H9 (cell line): Measurements from ENCODE around the gene PTGFRN. TPM values are rescaled to one million over a fixed set of nuclear protein-coding genes. Genes with fewer than 3 reads are reported as not detected.

Source experiments
- DNase-seq: peaks from one replicate; pipeline ENCODE4 v3.0.0-alpha.2; 2017
- H2AFZ ChIP-seq: one replicate; pipeline ENCODE4 v1.6.1; 2013; ENCODE audit warnings: mild to moderate bottlenecking, low read length, control low read depth, moderate library complexity
- H2AK5ac ChIP-seq: 2 replicates; pipeline ENCODE4 v1.6.1; 2013; ENCODE audit warnings: low read length, control low read depth, mixed read lengths; ENCODE audit not compliant: insufficient read length
- H2BK120ac ChIP-seq: one replicate; pipeline ENCODE4 v1.6.1; 2013; ENCODE audit warnings: low read depth, mild to moderate bottlenecking, low read length, control low read depth, inconsistent platforms; ENCODE audit not compliant: poor library complexity, severe bottlenecking
- H2BK12ac ChIP-seq: 2 replicates; pipeline ENCODE4 v1.6.1; 2013; ENCODE audit warnings: low read length, control low read depth, mixed read lengths, low read depth; ENCODE audit not compliant: insufficient read length
- H2BK15ac ChIP-seq: 2 replicates; pipeline ENCODE4 v1.6.1; 2013; ENCODE audit warnings: low read depth, low read length, control low read depth
- H2BK20ac ChIP-seq: one replicate; pipeline ENCODE4 v1.6.1; 2013; ENCODE audit warnings: low read depth, mild to moderate bottlenecking, low read length, control low read depth, inconsistent platforms; ENCODE audit not compliant: poor library complexity, severe bottlenecking
- H2BK5ac ChIP-seq: 2 replicates; pipeline ENCODE4 v1.6.1; 2013; ENCODE audit warnings: low read length, control low read depth, mixed read lengths; ENCODE audit not compliant: insufficient read length
- H3K14ac ChIP-seq: 2 replicates; pipeline ENCODE4 v1.6.1; 2013; ENCODE audit warnings: low read length, control low read depth; ENCODE audit not compliant: insufficient read depth
- H3K18ac ChIP-seq: 2 replicates; pipeline ENCODE4 v1.6.1; 2013; ENCODE audit warnings: low read depth, mild to moderate bottlenecking, mixed read lengths, low read length, control low read depth; ENCODE audit not compliant: insufficient read length
- H3K23ac ChIP-seq: 2 replicates; pipeline ENCODE4 v1.6.1; 2013; ENCODE audit warnings: low read length, control low read depth, mixed read lengths, low read depth; ENCODE audit not compliant: insufficient read length
- H3K23me2 ChIP-seq: 2 replicates; pipeline ENCODE4 v1.6.1; 2013; ENCODE audit warnings: low read depth, mild to moderate bottlenecking, mixed read lengths, low read length, control low read depth; ENCODE audit not compliant: insufficient read length, poor library complexity, severe bottlenecking
- H3K27ac ChIP-seq: 2 replicates; pipeline ENCODE4 v1.5.1; 2013; ENCODE audit warnings: low read length, control low read depth, mixed read lengths, low read depth; ENCODE audit not compliant: insufficient read length
- H3K27me3 ChIP-seq: 2 replicates; pipeline ENCODE4 v1.6.1; 2013; ENCODE audit warnings: low read length, control low read depth, inconsistent platforms; ENCODE audit not compliant: insufficient read depth
- H3K4ac ChIP-seq: 2 replicates; pipeline ENCODE4 v1.6.1; 2013; ENCODE audit warnings: low read depth, mild to moderate bottlenecking, control low read depth, inconsistent platforms, low read length, moderate library complexity
- H3K4me1 ChIP-seq: 2 replicates; pipeline ENCODE4 v1.6.1; 2013; ENCODE audit warnings: low read length, control low read depth, inconsistent platforms; ENCODE audit not compliant: insufficient read depth
- H3K4me2 ChIP-seq: 2 replicates; pipeline ENCODE4 v1.6.1; 2013; ENCODE audit warnings: low read length, control low read depth, mixed read lengths; ENCODE audit not compliant: insufficient read length, insufficient read depth
- H3K56ac ChIP-seq: 2 replicates; pipeline ENCODE4 v1.6.1; 2013; ENCODE audit warnings: low read depth, mild to moderate bottlenecking, mixed read lengths, low read length, control low read depth; ENCODE audit not compliant: insufficient read length
- H3K79me1 ChIP-seq: 2 replicates; pipeline ENCODE4 v1.6.1; 2013; ENCODE audit warnings: low read depth, mild to moderate bottlenecking, moderate library complexity, low read length, control low read depth, inconsistent platforms; ENCODE audit not compliant: insufficient read depth, poor library complexity, severe bottlenecking
- H3K79me2 ChIP-seq: 2 replicates; pipeline ENCODE4 v1.6.1; 2013; ENCODE audit warnings: low read length, control low read depth, inconsistent platforms; ENCODE audit not compliant: insufficient read depth
- H3K9ac ChIP-seq: 2 replicates; pipeline ENCODE4 v1.6.1; 2013; ENCODE audit warnings: low read length, control low read depth, mixed read lengths; ENCODE audit not compliant: insufficient read length; ENCODE audit errors: extremely low read depth
- H3K9me3 ChIP-seq: one replicate; pipeline ENCODE4 v1.6.1; 2013; ENCODE audit warnings: low read depth, low read length, inconsistent platforms; ENCODE audit not compliant: control insufficient read depth
- H3T11ph ChIP-seq: one replicate; pipeline ENCODE4 v1.6.1; 2013; ENCODE audit warnings: mild to moderate bottlenecking, low read length, control low read depth, inconsistent platforms
- H4K20me1 ChIP-seq: one replicate; pipeline ENCODE4 v1.6.1; 2013; ENCODE audit not compliant: control insufficient read depth, insufficient read length, insufficient read depth
- H4K5ac ChIP-seq: 2 replicates; pipeline ENCODE4 v1.6.1; 2013; ENCODE audit warnings: low read depth, mild to moderate bottlenecking, mixed read lengths, low read length, control low read depth; ENCODE audit not compliant: insufficient read length
- H4K8ac ChIP-seq: replicated peaks from 2 replicates; pipeline ENCODE4 v1.6.1; 2013; ENCODE audit warnings: low read length, control low read depth, mixed read lengths, low read depth; ENCODE audit not compliant: insufficient read length
- H4K91ac ChIP-seq: 2 replicates; pipeline ENCODE4 v1.6.1; 2013; ENCODE audit warnings: low read depth, mild to moderate bottlenecking, moderate library complexity, mixed read lengths, low read length, control low read depth; ENCODE audit not compliant: insufficient read length
- H3K27ac Mint-ChIP-seq, 3 experiments: 2 replicates in 2 of 3; 3 replicates in 1 of 3; pipeline ENCODE4 v1.8.0; 2020 to 2021; ENCODE audit warnings: mixed read lengths in 3 of 3, mild to moderate bottlenecking in 1 of 3, moderate library complexity in 1 of 3
- H3K27me3 Mint-ChIP-seq: 2 replicates; pipeline ENCODE4 v1.8.0; 2021; ENCODE audit warnings: low read depth, mild to moderate bottlenecking, moderate library complexity, mixed read lengths
- H3K36me3 Mint-ChIP-seq, 3 experiments: 2 replicates in 2 of 3; 3 replicates in 1 of 3; pipeline ENCODE4 v1.8.0; 2020 to 2021; ENCODE audit warnings: low read depth in 3 of 3, mixed read lengths in 3 of 3; ENCODE audit not compliant: insufficient read depth in 1 of 3
- H3K4me1 Mint-ChIP-seq, 2 experiments: 2 replicates each; pipeline ENCODE4 v1.8.0; 2020; ENCODE audit warnings: mixed read lengths in 2 of 2
- H3K4me3 Mint-ChIP-seq, 2 experiments: 2 replicates in 1 of 2; 3 replicates in 1 of 2; pipeline ENCODE4 v1.8.0; 2020 to 2021; ENCODE audit warnings: mild to moderate bottlenecking in 2 of 2, mixed read lengths in 2 of 2, moderate library complexity in 1 of 2
- H3K9me3 Mint-ChIP-seq, 2 experiments: 2 replicates in 1 of 2; 3 replicates in 1 of 2; pipeline ENCODE4 v1.8.0; 2020; ENCODE audit warnings: mild to moderate bottlenecking in 2 of 2, mixed read lengths in 2 of 2, moderate library complexity in 1 of 2
- CTCF ChIP-seq: fragments of 200-600 bp; sonication (generic); conservative IDR thresholded peaks from 3 replicates; pipeline ENCODE4 v1.8.0; 2021; ENCODE audit warnings: antibody characterized with exemption, mild to moderate bottlenecking
- WGBS: extraction: QIAGEN DNeasy Blood & Tissue Kit; methylation state at CpG from one replicate; pipeline ENCODE4 v1.1.7; 2013; ENCODE audit warnings: missing lambda C conversion rate, low lambda C conversion rate, mixed read lengths; ENCODE audit not compliant: insufficient read length; ENCODE audit errors: extremely low coverage; 5-methylcytosine and 5-hydroxymethylcytosine counted together
- total RNA-seq: library from RNA; stranded (reverse); gene quantifications from 2 replicates; pipeline ENCODE4 v1.2.1, GENCODE V29; 2021

The PTGFRN gene
- total RNA-seq, 1 experiment from 2014 or later, result 26.3 TPM

- Mint-ChIP-seq H3K27me3 (no peaks in the 10 kb centered on the region), H3K4me1 (peaks cover 20 to 35% of the 10 kb centered on the region in 2 experiments), H3K27ac (no peak overlapping the region), H3K9me3 (no peaks in the 10 kb centered on the region), H3K36me3 (no peaks in the 10 kb centered on the region), H3K4me3 (no peak overlapping the region)
- Histone ChIP-seq H2BK120ac (no peak overlapping the region), H2BK15ac (no peak overlapping the region), H2BK12ac (no peak overlapping the region), H3K27ac (no peak overlapping the region), H3K4me1 (peaks cover 12% of the 10 kb centered on the region; the same call in 1 of the 2 replicates), H3K23ac (no peak overlapping the region), H4K5ac (no peak overlapping the region), H4K20me1 (no peaks in the 10 kb centered on the region), H4K91ac (no peak overlapping the region), H3T11ph (no peak overlapping the region), H3K18ac (no peak overlapping the region), H3K4ac (no peak overlapping the region), H4K8ac (no peak overlapping the region), H2BK20ac (no peak overlapping the region), H3K14ac (no peak overlapping the region), H2BK5ac (no peak overlapping the region), H3K27me3 (no peaks in the 10 kb centered on the region; the same call in 1 of the 2 replicates), H3K79me2 (no peaks in the 10 kb centered on the region), H3K4me2 (no peak overlapping the region), H3K9me3 (no peaks in the 10 kb centered on the region), H3K79me1 (no peaks in the 10 kb centered on the region), H3K56ac (no peak overlapping the region), H2AFZ (no peak overlapping the region), H3K23me2 (no peaks in the 10 kb centered on the region), H3K9ac (no peak overlapping the region), H2AK5ac (no peak overlapping the region)
- no CpG with 5 or more reads among the region's 2 CpGs for WGBS
- no peak for TF ChIP-seq CTCF
- no peak for DNase-seq
Observed at GRCh38 chr1:117007719-117008013, 98.0 kb downstream of the PTGFRN start.
